ENCODE results near the gene ABCB10.

ABCB10 gene

DNA sequence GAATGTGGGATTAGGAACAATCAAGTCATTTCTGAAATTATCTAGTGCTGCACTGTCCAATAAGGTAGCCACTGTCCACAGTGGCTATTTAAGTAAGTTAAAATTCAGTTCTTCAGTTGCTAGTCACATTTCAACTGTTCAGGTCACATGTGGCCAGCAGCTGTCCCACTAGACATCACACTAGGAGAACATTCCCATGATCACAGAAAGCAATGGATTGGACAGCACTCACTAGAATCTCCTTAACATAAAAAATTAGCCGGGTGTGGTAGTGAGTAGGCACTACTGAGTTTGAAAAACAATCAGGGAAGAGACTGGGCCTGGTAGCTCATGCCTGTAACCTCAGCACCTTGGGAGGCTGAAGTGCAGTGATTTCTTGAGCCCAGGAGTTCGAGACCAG lies 84.0 kb downstream of the ABCB10 start:
- no peak for DNase-seq (ENCODE audit: low read depth in 2 of 2)

DNA sequence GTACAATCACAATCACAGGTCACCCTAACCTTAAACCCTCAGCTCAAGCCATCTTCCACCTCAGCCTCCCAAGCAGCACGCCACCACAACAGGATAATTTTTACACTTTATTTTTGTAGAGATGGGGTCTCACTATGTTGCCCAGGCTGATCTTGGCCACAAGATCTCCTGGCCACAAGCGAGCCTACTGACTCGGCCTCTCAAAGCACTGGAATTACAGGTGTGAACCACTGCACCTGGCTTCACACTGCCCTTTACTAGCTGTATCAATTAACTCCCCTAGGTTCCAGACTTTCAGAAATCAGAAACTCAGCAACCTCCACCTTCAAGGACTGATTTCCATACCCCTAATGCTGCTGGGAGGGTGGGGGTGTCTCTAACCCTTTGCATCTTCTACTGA lies 87.3 kb downstream of the ABCB10 start:
- DNase-seq (ENCODE audit: low read depth in 2 of 2): no peak

DNA sequence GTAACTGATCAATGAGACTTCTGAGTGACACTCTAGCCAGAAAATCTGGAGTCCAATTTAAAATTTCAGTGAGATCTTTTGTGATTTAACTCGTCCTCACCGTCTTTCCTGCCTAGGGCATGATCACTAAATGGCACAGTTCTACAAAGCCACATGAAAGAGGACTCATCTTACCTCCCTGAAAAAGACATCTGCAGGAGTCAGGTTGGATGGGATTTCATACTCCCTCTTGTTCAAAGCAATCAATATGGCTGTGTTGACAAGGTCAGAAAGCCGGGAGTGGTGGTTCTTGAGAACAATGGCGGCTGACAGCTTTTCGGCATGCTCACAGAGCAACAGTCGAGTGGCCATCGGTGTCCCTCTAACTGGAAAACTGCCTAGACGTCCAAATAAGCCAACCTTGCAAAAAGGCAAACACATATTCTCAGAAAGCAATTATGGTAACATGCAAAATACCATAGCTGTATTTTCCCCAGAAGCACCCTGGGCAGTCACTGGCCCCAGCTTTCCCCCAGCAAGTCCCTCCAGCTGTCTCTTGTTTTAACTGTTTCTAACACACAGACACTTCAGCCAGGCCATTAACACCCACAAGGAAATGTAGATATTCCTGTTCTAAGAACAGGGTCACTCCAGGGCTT lies 88.0 kb downstream of the ABCB10 start:
- no peak for DNase-seq (ENCODE audit: low read depth in 2 of 2)

DNA sequence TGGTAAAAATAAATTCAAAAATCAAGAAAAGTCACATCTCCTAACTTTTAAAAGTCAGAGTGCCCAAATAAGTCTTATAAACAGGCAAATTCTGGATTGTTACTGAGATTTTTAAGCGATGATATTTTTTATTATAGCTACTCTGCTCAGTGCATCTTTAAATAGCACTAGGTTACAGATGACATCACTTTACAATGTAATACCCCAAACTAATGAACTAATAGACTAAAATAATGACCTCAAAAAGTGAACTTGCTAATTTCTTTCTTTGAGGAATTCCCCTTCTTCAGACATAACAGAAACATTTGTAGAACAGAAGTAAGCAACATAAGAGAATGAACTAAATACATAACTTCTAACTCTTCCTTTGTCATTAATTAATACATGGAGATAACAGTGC lies 91.6 kb downstream of the ABCB10 start:
- DNase-seq (ENCODE audit: low read depth in 2 of 2): no peak
